Activated CD4-positive, CD25-positive, alpha-beta regulatory T cell (primary cell): ENCODE data around the gene CLEC4F.
"Not testable (repeated sequence)": the region's sequence is repeated elsewhere in the genome, so short reads cannot be mapped to it uniquely, and the experiment has no call there.

Experiments
- DNase-seq, 4 experiments: peaks; one replicate each; lab custom pipeline; 2025; lab: John Stamatoyannopoulos, UW

The CLEC4F gene

GRCh38 chr2:70826696-70827350 lies 6.4 kb upstream of the CLEC4F start:
- DNase-seq, result no peak

GRCh38 chr2:70823249-70823648 lies 2.9 kb upstream of the CLEC4F start:
- DNase-seq, result no peak

DNA sequence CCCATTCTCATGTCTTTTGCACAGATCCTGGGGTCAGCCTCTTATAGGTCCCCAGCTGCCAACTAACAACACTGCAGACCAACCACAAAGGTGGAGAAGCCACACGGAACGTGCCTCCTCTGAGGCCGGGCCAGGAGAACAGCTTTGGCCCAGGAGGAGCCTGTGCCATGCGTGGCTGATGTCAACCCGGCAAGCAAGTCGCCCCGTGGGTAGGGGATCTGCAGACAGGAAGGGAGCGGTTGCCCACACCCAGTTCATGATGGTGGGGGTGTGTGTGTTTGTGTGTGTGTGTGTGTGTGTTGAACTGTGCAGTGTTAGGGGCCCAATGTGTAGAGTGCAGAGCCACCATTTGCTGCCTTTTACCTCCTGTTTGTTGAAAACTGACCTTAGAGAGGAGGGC lies 2.4 kb upstream of the CLEC4F start:
- DNase-seq, result no peak

DNA sequence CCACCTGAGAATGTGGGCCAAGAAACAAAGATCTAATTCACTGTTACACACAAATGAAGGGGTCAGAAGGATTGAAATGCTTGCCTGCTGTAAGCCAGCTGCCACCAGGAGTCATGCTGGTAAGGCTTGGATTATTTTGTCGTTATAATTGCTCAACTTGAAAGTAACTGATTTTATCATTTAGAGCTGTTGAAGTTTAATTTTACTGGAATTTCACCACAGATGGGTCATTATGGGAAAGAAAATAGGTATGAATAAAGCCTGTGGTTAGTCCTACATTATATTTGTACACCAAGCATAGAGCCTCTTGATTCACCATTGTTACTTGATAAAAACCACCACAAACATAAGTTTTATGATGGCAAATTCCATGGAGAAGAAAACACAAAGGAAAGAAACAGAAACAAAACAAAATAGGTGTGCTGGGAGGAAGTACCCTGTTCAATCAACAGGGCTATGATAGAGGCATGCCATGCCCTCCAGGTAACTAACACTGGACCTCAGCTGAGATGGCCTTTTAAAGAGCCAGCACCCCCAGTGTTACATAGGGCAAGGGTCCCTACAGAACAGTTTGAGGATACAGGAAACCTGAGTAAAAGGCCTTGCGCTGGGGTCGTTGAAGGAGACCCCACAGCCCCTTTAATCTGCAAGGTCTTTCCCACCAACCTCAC lies 3.0 kb downstream of the CLEC4F start:
- DNase-seq, result no peak

DNA sequence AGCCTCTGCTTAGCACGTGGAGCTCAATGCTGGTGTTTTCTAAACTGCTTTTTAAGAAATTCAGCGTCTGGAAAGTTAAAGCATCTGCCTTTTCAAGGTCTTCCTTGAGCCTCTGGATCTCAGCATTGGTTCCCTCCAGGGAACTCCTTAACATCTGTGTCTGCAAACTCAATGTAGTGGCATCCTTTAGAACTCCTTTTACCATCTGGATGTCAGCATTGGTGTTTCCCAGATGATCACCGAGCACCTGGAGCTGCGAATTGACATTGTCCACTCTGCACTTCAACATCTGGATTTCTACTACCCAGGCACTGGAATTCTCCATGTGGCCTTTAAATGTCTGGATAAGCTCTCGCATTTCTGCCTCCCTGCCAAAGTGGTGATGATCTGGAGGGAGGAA lies 3.7 kb downstream of the CLEC4F start:
- DNase-seq, result no peak

DNA sequence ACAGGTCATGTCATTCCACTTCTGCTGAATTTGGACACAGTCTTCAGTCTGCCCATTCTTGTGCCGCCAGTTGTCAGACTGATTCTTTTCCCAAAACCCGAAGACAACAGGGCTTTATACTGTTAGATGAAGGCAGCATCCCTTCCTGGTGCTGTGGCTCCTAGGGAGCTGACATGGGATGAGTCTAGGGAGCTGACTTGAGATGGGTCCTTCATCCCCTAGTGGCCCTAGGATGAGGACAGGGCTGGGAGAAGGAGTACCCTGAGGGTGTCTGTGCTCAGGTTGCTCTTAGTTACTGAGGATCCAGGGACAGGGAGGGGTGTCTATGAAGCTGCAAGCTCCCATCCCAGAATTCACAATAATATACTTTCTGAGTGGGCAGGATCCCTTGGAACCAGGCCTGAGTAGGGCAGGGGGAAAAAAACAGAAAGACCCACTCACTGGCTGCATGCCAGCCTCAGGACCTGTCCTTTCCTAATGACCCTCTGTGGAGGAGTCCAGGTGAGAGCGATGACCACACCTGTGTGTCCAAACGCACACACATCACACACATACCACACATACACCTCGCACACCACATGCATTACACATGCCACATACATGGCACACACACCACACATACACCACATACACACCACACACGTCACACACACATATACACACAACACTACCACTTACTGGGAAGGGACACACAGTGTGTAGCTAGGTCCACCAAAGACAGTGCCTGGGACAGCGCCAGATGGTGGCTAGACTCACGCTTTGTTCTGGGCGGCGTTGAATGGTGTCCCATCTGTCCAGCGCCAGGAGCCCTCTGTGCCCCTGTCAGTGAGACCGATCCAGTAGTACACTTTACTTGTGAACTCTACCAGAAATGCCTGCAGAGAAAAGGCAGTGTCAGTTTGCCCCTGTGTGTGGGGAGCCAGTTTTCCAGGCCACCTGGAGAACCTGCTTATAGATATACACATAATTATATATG lies 11.1 kb downstream of the CLEC4F start:
- no peak for DNase-seq

- no peak for DNase-seq
Measured at GRCh38 chr2:70807828-70808118, 12.6 kb downstream of the CLEC4F start.

DNA sequence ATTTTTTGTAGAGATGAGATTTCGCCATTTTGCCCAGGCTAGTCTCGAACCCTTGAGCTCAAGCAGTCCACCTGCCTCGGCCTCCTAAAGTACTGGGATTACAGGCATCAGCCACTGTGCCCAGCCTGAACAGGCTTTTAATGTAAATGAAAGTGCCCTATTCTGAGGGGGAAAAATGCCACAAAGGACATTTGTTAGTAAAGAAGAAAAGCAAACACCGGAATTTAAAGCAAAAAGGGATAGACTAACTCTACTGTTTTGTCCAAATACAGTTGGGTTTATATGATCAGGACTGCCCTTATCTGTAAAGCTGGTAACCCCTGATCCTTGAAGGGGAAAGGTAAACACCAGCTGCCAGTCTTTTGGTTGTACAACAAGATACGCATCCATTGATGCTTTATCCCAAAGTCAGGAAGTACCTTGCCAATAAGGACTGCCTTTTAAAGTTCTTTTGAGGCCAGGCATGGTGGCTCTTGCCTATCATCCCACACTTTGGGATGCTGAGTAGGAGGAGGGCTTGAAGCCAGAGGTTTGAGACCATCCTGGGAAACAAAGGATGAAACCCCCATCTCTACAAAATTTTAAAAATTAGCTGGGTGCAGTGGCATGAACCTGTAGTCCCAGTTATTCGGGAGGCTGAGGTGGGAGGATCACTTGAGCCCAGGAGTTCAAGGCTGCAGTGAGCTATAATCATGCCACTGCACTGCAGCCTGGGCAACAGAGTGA lies 13.1 kb downstream of the CLEC4F start:
- DNase-seq, result no peak

- no peak for DNase-seq
Measured at GRCh38 chr2:70806620-70807019, 13.8 kb downstream of the CLEC4F start.

- no peak for DNase-seq
Measured at GRCh38 chr2:70806013-70806412, 14.4 kb downstream of the CLEC4F start.

DNA sequence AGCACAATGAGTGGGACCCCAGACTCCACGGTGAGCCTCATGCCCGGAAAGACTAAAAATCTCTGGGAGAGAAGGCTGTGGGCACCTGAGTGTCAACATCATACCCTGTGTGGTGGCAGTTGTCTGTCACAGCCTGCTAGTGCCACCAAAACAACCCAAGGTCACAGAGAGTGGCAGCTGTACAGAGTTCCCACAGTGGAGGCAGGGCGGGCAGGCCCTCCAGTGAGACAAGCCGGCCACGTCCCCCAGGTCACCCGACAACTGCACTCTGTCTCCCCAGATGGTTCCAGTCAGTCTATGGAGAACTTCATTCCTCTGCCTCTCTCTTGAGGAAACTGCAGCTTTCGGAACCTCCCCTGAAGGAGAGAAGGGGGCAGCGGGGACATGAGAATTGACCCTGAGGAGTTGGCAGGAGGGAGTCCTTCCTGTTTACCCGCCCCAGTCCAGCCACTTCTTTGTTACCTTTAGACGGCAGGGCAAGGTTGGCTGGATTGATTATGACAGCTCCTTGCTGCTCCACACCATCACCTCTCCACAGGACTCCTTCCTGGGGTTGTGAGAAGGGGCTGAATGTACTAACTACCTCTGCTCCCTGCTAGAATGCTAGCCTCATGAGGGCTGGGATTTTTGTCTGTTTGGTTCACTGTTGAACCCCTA lies 18.7 kb downstream of the CLEC4F start:
- DNase-seq, result no peak

DNA sequence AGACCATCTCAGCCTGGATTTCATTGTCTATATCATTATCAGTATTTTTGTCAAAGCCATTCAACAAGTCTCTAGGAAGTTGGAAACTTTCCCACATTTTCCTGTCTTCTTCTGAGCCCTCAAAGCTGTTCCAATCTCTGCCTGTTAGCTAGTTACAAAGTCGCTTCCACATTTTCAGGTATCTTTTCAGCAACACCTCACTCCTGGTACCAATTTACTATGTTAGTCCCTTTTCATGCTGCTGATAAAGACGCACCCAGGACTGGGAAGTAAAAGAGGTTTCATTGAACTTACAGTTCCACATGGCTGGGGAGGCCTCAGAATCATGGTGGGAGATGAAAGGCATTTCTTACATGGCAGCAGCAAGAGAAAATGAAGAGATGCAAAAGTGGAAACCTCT lies 20.7 kb downstream of the CLEC4F start:
- DNase-seq, result no peak

DNA sequence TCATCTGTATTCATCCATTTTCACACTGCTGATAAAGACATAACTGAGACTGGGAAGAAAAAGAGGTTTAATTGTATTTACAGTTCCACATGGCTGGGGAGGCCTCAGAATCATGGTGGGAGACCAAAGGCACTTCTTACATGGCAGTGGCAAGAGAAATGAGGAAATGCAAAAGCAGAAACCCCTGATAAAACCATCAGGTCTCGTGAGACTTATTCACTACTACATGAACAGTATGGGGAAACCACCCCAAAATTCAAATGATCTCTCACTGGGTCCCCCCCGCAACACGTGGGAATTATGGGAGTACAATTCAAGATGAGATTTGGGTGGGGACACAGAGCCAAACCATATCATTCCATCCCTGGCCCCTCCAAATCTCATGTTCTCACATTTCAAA lies 22.4 kb downstream of the CLEC4F start:
- DNase-seq, result not testable (repeated sequence)

- no peak for DNase-seq
Measured at GRCh38 chr2:70797506-70797905, 22.9 kb downstream of the CLEC4F start.

DNA sequence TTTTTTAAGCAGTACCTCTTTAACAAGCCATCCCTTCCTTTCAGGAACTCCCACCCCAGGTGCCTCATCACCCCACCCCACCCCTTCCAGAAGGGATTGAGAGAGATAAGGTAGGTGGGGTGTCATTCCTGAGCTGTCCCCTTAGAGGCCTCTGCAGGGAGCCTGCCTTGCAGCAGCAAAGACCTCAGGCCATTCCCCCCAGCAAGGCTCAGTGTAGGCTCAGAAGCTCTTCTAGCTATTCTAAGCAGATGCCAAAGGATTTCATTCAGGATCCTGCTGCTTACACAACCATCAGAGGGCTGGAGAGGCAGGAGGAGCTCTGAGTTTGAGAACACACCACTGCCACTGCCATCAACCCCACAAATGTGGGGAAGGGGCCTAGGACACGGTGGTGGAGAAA lies 24.1 kb downstream of the CLEC4F start:
- DNase-seq, result no peak

- no peak for DNase-seq
Measured at GRCh38 chr2:70795164-70795995, 25.0 kb downstream of the CLEC4F start.

DNA sequence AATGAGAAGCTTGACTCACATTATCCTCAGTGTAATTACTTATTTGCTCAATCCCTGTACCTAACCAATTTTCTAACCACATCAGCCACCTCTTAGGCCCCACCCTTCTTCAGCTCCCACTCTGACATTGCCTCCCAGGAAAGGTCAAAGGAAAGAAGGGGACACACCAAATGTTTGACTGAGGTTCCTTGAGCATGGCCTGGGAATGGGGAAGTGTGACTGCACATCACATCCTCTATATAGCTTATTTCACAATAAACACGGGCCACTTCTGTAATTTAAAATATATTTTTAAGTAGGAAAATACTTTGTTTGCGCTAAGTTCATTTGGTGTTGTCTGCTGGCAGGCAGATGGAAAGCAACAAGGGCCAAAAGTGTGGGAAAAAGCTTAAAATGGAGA lies 26.9 kb downstream of the CLEC4F start:
- no peak for DNase-seq

DNA sequence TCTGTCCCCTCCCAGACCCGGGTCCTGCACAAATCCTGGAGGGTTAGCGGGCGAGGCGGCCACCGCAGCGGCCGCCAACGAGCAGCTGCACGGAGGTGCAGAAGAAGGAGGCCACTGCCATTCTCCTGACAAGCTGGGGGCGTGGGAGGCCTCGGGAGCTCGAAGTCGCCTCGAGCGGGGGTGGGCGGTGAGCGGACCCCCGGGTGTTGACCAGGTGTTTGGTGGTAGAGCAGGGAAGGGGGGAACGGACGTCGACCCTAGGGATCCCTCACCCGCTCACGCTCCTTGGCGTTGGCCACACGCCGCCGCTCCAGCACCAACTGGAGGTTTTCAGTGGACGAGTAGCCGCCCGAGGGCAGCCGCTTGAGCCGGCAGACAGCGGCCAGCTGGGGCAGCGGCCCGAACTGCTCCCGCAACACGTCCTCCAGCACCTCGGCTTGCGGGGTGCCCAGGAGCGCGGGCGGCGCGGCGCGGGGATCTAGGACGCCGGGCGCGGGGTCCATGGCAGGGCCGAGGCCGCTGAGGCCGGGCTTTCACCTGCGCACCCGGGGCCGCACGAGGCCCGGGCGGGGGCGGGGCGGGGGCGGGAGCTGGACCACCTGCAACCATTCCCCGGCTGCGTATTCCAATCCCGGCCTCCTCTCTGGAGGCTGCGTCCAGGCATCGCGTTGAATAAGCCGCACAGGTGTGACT lies 30.1 kb downstream of the CLEC4F start, which contains the start of gene FIGLA:
Gene FIGLA, minus strand, starts transcription at position 508 of the 693 bp plus-strand sequence. Its CDS starts 5 bp downstream, at position 503.
- no peak for DNase-seq

DNA sequence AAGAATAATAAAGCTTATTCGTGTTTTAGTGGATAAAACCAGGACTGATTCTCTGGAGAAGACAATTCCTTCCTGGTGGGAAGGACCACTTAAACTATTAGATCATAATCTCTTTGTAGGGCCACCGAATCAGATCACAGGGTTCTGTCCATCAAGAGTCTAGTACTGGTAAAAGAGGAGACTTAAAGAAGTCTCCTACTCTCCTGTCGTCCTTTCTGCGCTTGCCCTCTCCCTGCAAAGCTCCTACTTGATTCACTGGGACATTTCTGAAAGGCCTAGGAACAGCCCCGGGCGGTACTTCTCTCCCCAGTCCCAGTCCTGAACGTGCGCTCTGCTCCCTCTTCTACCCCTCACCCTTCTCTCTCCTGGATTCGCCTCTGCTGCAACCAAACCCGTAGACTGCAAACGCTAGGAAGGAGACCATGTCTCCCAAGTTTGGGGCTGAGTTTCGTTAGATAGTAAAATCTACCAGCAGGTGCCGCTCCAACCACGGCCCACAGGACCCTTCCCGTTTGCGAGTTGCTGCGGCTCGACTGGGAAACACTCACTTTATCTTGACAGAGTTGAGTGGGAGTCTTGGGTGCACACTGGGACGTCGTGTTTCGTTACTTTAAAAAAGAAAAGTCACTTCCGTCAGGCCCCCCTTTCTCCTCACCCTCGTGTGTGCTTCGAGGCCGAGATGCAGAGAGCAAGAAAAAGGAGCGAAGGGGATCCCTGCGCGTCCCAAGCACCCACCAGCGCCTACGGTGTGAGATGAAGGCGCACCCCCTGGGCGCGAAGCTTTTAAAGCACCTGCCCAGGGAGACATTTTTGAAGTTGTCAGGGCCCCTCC lies 30.9 kb downstream of the CLEC4F start:
- peak in 2 of 4 experiments; percentile 3 to 25 for DNase-seq
